AG09309 (cell line): ENCODE results near the gene PHLDA2.
"Not testable (repeated sequence)": the region's sequence is repeated elsewhere in the genome, so short reads cannot be mapped to it uniquely, and the experiment has no call there.

Experiments
- DNase-seq: peaks from one replicate; pipeline ENCODE4 v3.0.0-alpha.2; 2010; ENCODE audit warnings: low read depth
- H3K4me3 ChIP-seq: 2 replicates; pipeline ENCODE4 v1.5.1; 2011; ENCODE audit warnings: mild to moderate bottlenecking, low read depth, low read length, moderate library complexity; ENCODE audit not compliant: control insufficient read depth
- CTCF ChIP-seq: IDR thresholded peaks from 2 replicates; pipeline ENCODE4 v1.5.1; 2011; ENCODE audit warnings: mild to moderate bottlenecking, low read depth, low read length, inconsistent platforms; ENCODE audit not compliant: insufficient read depth, control insufficient read depth; ENCODE audit errors: missing control alignments

The PHLDA2 gene

GRCh38 chr11:2942447-2942846, 13.2 kb upstream of the PHLDA2 start:
- DNase-seq, result no peak
- no peak overlapping the region for H3K4me3 ChIP-seq
- TF ChIP-seq CTCF, result no peak

GRCh38 chr11:2940921-2941821, 12.0 kb upstream of the PHLDA2 start:
- DNase-seq, result no peak
- TF ChIP-seq CTCF, result no peak
- H3K4me3 ChIP-seq, result no peak overlapping the region

GRCh38 chr11:2940147-2940920, 11.1 kb upstream of the PHLDA2 start:
- H3K4me3 ChIP-seq, result no peak overlapping the region
- DNase-seq, result no peak
- no peak for TF ChIP-seq CTCF

- DNase-seq, H3K4me3 ChIP-seq: not testable (repeated sequence)
Measured at GRCh38 chr11:2938458-2939418, 9.5 kb upstream of the PHLDA2 start.

GRCh38 chr11:2937641-2938457, 8.6 kb upstream of the PHLDA2 start:
- DNase-seq, H3K4me3 ChIP-seq: not testable (repeated sequence)

- H3K4me3 ChIP-seq, result no peak overlapping the region
- no peak for DNase-seq
- TF ChIP-seq CTCF, result no peak
Measured at GRCh38 chr11:2934611-2935239, 5.5 kb upstream of the PHLDA2 start.
